ENCODE results near the gene CCSER2. TPM values are rescaled to one million over a fixed set of nuclear protein-coding genes. Genes with fewer than 3 reads are reported as not detected.

The CCSER2 gene
- total RNA-seq, 3 donors from 2014 or later: 30.2 to 118 (median 48.3) TPM

DNA sequence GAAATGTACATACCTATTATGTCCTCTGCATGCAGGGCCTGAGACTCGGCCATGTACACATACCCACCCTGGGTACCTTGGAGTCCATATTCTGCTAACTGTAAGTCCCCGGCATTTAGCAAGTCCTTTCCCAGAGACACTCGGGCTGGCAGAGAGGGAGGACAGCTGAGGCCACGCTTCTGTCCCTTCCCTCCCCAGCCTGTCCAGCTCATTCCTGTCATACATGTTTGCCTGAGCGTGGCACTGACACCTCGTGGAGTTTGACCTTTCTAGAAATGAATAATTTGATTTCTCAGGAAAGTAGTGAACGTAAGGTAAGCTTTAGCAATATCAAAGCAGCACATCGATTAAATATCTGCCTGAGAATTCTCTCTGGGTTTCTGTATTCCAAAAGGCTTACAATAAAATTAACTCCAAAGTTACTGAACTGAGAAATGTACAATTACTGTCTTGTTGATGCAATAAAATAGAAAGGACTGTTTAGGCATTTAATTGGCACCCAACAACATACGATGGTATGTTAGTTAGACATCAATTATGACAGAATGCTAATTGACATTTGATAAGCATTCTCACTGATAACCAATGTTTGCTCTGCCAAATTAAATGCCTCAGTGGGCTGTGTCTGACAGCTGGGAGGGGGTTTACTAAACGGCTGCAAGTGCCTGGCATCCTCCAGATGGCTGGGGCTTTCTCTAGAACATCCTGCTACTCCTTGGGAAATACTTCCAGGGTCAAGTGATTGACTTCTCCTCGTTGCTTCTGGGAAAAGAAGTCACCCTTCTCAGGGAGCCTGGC, 221.2 kb downstream of the CCSER2 start:
- DNase-seq (no peak), ATAC-seq (no peak)
- intact Hi-C loops (cut with DNase I, micrococcal nuclease): loop anchor here (10.0 kb wide), 1 partner anchor 1825 kb away; no protein-coding TSS in a partner anchor
- Histone ChIP-seq H3K4me1 (ENCODE audit: low read depth) (no peaks in the 10 kb centered on the region), H3K36me3 (ENCODE audit: low read depth) (no peaks in the 10 kb centered on the region), H3K9me3 (no peaks in the 10 kb centered on the region), H3K4me3 (no peak overlapping the region)
- TF ChIP-seq, protein P1, sequence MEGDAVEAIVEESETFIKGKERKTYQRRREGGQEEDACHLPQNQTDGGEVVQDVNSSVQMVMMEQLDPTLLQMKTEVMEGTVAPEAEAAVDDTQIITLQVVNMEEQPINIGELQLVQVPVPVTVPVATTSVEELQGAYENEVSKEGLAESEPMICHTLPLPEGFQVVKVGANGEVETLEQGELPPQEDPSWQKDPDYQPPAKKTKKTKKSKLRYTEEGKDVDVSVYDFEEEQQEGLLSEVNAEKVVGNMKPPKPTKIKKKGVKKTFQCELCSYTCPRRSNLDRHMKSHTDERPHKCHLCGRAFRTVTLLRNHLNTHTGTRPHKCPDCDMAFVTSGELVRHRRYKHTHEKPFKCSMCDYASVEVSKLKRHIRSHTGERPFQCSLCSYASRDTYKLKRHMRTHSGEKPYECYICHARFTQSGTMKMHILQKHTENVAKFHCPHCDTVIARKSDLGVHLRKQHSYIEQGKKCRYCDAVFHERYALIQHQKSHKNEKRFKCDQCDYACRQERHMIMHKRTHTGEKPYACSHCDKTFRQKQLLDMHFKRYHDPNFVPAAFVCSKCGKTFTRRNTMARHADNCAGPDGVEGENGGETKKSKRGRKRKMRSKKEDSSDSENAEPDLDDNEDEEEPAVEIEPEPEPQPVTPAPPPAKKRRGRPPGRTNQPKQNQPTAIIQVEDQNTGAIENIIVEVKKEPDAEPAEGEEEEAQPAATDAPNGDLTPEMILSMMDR (IDR thresholded peaks at IDR 0.05): no peak

DNA sequence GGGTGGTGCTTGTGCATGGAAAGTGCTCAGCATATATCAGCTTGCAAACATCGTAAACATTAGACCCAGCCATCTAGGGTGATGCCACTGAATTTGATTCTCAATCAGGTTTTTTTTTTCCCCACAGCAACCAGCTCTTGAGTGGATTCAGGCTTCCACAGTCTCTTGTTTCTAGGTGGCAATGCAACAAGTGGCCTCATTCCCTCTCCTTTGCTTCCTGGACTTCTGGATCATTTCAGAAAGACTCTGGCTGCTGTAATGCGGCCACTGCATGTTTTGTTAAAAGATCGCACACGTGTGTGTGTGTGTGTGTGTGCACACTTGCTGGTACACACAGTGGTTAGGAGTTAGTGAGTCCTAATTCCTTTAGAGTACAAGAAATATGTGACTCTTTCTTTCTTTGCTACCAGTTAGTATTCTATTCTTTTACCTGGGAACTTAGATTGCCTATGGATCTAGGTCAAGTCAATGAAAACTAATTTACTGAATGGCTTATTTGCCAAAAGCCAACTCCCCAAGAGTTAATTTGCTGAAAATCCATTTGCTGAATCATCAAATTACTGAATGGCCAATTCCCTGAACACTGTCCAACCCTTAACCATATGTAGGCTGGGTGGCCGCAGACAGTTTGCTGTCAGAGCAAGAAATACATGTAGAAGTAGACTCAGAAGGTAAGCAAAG, 222.5 kb downstream of the CCSER2 start:
- TF ChIP-seq, protein P1 (IDR thresholded peaks at IDR 0.05): no peak
- DNase-seq (no peak), ATAC-seq (no peak)
- Histone ChIP-seq H3K9me3 (no peaks in the 10 kb centered on the region), H3K4me1 (ENCODE audit: low read depth) (no peaks in the 10 kb centered on the region), H3K36me3 (ENCODE audit: low read depth) (no peaks in the 10 kb centered on the region), H3K4me3 (no peak overlapping the region)
- intact Hi-C loops (cut with DNase I, micrococcal nuclease): no loop called here

DNA sequence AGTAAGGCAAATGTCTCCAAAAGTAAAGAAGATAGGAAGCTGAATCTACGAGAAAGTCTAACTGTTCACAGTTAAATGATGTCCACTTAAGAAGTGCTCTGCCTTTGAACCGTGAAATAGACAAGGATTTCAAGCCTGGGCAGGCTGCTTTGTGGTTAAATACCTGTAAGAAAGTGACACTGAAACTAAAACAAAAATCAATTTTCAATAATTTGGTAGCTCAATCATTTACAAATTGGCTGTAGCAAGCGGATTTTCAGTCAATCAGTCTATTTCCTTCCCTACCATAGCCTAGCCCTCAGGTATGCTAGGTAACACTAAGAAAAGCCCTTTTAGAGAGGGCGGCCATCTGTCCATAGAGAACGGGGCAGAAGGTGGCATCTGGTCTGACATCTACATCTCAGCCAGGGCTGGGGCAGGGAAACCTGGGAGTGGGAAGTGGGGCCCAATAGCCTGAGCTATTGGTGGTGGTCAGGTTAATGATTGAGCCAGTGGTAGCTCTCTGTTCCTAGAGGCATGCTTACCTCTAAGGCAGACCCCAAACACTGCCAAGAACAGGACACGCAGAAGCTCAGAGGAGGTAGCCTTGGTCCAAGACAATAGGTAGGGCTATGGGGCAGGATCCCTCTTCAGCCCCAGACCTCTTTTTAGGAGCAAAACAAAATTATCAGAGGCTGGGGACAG, 223.2 kb downstream of the CCSER2 start:
- DNase-seq: no peak
- intact Hi-C loops (cut with DNase I, micrococcal nuclease): no loop called here
- TF ChIP-seq, protein P1 (IDR thresholded peaks at IDR 0.05): no peak
- Histone ChIP-seq H3K4me1 (ENCODE audit: low read depth) (no peaks in the 10 kb centered on the region), H3K9me3 (no peaks in the 10 kb centered on the region), H3K4me3 (no peak overlapping the region), H3K36me3 (ENCODE audit: low read depth) (no peaks in the 10 kb centered on the region)
- no peak for ATAC-seq

DNA sequence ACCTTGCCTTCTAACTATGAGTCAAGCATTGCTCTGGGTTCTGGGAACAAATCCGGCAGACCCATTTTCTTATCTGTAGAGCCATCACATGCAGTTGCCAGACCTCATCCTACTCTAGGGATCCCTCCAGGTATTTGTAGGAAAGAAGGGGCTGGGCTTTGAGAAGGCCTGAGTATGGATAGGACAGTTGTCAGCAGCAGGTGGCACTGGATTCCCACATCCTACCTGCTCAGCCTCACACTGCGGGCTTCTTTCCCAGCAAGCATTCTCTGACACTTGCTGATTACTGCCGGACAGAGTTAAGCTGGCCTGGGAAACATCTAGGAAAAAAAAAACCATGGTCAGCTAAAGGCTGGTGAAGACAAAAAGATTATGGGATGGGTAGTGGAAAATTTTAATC, 224.1 kb downstream of the CCSER2 start:
- ATAC-seq (no peak), DNase-seq (no peak)
- H3K4me1 ChIP-seq (ENCODE audit: low read depth): no peaks in the 10 kb centered on the region
- H3K36me3 ChIP-seq (ENCODE audit: low read depth): no peaks in the 10 kb centered on the region
- no peaks in the 10 kb centered on the region for H3K9me3 ChIP-seq
- TF ChIP-seq, protein P1 (IDR thresholded peaks at IDR 0.05): no peak
- intact Hi-C loops (cut with DNase I, micrococcal nuclease): no loop called here
- no peak overlapping the region for H3K4me3 ChIP-seq

DNA sequence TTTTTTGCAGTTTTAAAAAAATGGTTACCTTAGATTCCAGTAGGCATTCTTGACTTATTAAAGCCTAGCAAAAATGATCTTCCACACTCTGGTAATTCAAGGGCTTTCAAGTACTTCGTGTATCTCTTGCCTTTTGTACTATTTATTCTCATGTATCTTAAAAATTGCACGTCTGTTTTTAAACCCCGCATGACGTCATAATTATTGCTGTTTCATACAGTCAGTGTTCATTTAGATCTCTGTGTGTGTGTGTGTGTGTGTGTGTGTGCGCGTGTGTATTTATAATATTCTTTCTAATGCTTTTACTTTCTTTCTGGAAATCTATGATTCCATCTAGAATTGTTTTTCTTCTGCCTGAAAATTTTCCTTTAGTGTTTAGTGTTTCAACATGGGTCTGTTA, 234.2 kb downstream of the CCSER2 start:
- no peak for ATAC-seq

More for the DNA sequence above, 234.2 kb downstream of the CCSER2 start:
- Histone ChIP-seq H3K36me3 (ENCODE audit: low read depth) (no peaks in the 10 kb centered on the region), H3K9me3 (no peaks in the 10 kb centered on the region), H3K4me3 (no peak overlapping the region), H3K4me1 (ENCODE audit: low read depth) (no peaks in the 10 kb centered on the region)
- DNase-seq: no peak
- TF ChIP-seq, protein P1 (IDR thresholded peaks at IDR 0.05): no peak
- intact Hi-C loops (cut with DNase I, micrococcal nuclease): no loop called here

All from mucosa of descending colon (tissue), 3 donors.